Transverse colon (tissue), 4 donors: ENCODE data around the gene ERN2. TPM values are rescaled to one million over a fixed set of nuclear protein-coding genes. Genes with fewer than 3 reads are reported as not detected.
"Not testable (repeated sequence)": the region's sequence is repeated elsewhere in the genome, so short reads cannot be mapped to it uniquely, and the experiment has no call there.

Source experiments
- DNase-seq: peaks from one replicate; pipeline ENCODE4 v3.0.0-alpha.2; 2019
- H3K27ac ChIP-seq, 4 donors: fragments of 200-600 bp; sonication (generic); 2 replicates each; pipeline ENCODE4 v1.5.1; 2016 to 2018; ENCODE audit warnings: inconsistent platforms in 4 of 4
- H3K27me3 ChIP-seq: fragments of 200-600 bp; sonication (generic); 2 replicates; pipeline ENCODE4 v1.5.1; 2017; ENCODE audit warnings: inconsistent platforms
- H3K36me3 ChIP-seq, 4 donors: fragments of 200-600 bp; sonication (generic); 2 replicates each; pipeline ENCODE4 v1.5.1; 2017 to 2019; ENCODE audit warnings: inconsistent platforms in 4 of 4
- H3K4me1 ChIP-seq, 4 donors: fragments of 200-600 bp; sonication (generic); 2 replicates each; pipeline ENCODE4 v1.5.1; 2017 to 2020; ENCODE audit warnings: inconsistent platforms in 4 of 4
- H3K4me3 ChIP-seq, 4 donors: fragments of 200-600 bp; sonication (generic); 1 replicate in 1 of 4; 2 replicates in 3 of 4; pipeline versions ENCODE4 v1.5.1 to v1.6.1; 2017 to 2019; ENCODE audit warnings: inconsistent platforms in 4 of 4
- H3K9me3 ChIP-seq, 2 donors: fragments of 200-600 bp; sonication (generic); 2 replicates each; pipeline ENCODE4 v1.5.1; 2017 to 2019; ENCODE audit warnings: inconsistent platforms in 2 of 2
- EP300 ChIP-seq: sonication (generic); formaldehyde crosslinking; IDR thresholded peaks from one replicate; pipeline ENCODE4 v1.6.1; 2017; ENCODE audit warnings: antibody characterized with exemption, low read depth
- POLR2A ChIP-seq: fragments of 450-650 bp; IDR thresholded peaks from one replicate; pipeline ENCODE4 v1.6.1; 2016; ENCODE audit warnings: antibody characterized with exemption, mild to moderate bottlenecking, moderate library complexity
- POLR2AphosphoS5 ChIP-seq, 3 donors: sonication (generic); formaldehyde crosslinking; IDR thresholded peaks; one replicate each; pipeline ENCODE4 v1.6.1; 2016; ENCODE audit warnings: antibody characterized with exemption in 3 of 3
- WGBS, 2 donors: methylation state at CpG; one replicate each; pipeline ENCODE4 v1.1.5; 2018; ENCODE audit warnings: low coverage in 1 of 2; 5-methylcytosine and 5-hydroxymethylcytosine counted together
- in situ Hi-C, 4 donors: fragments of 200-750 bp; cut with MboI; loops; one replicate each; pipeline versions ENCODE4 v1.15.0 to v1.15.1; 2017; ENCODE audit warnings: low sequenced_read_pairs in 3 of 4, low pct_ligation_motif_present in 1 of 4, low pct_unique_long_range_greater_than_20kb in 1 of 4
- intact Hi-C: fragments of 100-400 bp; cut with DNase I; formaldehyde crosslinking; loops from one replicate; pipeline ENCODE4 v1.15.1; 2023; ENCODE audit warnings: low total_unique reads
- total RNA-seq, 4 donors: library from RNA; depleted of rRNA; stranded (reverse); fragments of >200 nt; gene quantifications; one replicate each; pipeline ENCODE4 v1.1.0, GENCODE V29; 2016
- TF ChIP-seq, protein P1 (sequence below), 5 experiments: fragments of 200-600 bp in 3 of 5; fragments of 450-650 bp in 2 of 5; sonication (generic) in 3 of 5; IDR thresholded peaks; 1 replicate in 2 of 5; 2 replicates in 3 of 5; pipeline ENCODE4 v1.5.1; 2016 to 2017; ENCODE audit warnings: antibody characterized with exemption in 5 of 5, inconsistent platforms in 3 of 5, mild to moderate bottlenecking in 2 of 5, moderate library complexity in 1 of 5

The ERN2 gene
- total RNA-seq, 4 donors from 2014 or later = 114 to 408 (median 168) TPM

DNA sequence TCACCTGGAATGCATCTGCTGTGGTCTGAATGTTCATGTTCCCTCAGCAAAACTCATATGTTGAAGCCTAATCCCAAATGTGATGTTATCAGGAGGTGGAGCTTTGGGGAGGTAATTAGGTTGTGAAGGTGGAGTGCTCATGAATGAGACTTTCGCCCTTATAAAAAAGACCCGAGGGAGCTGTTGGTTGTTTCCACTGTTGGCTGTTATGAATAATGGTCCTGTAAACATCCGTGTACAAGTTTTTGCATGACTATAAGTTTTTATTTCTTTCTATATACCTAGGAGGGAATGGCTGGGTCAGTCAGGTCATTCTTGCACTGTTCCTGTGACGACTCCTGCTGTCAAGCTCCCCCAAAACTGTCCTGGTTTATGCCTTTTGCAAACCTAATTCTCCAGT, 32.2 kb upstream of the ERN2 start:
- 60% methylated on average over 4 of the region's 4 CpGs; no CpG with 5 or more reads in 1 of the 2 donors for WGBS, 2 donors
- Histone ChIP-seq H3K27ac (peak overlapping the region in 3 of 4 donors; percentile 22 to 62 (median 38)), H3K36me3 (no peaks in the 10 kb centered on the region), H3K4me3 (no peak overlapping the region), H3K27me3 (peaks cover 3% of the 10 kb centered on the region), H3K9me3 (no peaks in the 10 kb centered on the region), H3K4me1 (peaks cover 0 to 7% (median 2%) of the 10 kb centered on the region in 4 donors)
- TF ChIP-seq EP300 (no peak), POLR2AphosphoS5 (IDR thresholded peaks at IDR 0.05) (no peak), POLR2A (no peak)
- TF ChIP-seq, protein P1, sequence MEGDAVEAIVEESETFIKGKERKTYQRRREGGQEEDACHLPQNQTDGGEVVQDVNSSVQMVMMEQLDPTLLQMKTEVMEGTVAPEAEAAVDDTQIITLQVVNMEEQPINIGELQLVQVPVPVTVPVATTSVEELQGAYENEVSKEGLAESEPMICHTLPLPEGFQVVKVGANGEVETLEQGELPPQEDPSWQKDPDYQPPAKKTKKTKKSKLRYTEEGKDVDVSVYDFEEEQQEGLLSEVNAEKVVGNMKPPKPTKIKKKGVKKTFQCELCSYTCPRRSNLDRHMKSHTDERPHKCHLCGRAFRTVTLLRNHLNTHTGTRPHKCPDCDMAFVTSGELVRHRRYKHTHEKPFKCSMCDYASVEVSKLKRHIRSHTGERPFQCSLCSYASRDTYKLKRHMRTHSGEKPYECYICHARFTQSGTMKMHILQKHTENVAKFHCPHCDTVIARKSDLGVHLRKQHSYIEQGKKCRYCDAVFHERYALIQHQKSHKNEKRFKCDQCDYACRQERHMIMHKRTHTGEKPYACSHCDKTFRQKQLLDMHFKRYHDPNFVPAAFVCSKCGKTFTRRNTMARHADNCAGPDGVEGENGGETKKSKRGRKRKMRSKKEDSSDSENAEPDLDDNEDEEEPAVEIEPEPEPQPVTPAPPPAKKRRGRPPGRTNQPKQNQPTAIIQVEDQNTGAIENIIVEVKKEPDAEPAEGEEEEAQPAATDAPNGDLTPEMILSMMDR (IDR thresholded peaks at IDR 0.05) = no peak
- intact Hi-C loops = no loop called here
- in situ Hi-C loops = loop anchor here in 2 of 4 donors (10.0 to 25.0 kb wide), 2 partner anchors 60 to 517 kb away; partner anchors contain the start of gene CACNG3 (in 1 of the 2)
- DNase-seq = no peak

DNA sequence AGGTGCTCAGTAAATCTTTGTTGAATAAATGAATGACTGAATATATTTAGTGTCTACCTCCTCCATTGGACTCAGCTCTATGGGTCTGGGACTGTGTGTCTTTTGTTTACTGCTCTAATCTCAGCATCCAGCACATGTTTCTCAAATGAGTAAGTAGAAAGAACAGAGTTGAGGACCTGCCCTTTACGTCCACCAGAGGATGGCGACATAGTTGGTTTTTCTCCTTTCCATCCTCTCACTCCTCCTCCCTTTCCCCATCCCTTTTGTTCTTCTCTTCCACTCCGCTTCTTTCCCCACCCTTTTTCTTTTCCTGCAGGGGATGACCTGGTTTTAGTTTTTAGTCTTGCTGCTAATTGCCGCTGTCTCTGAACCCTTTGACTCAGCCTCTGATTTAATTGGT, 29.7 kb upstream of the ERN2 start:
- H3K36me3 ChIP-seq = no peaks in the 10 kb centered on the region
- in situ Hi-C loops (loop anchor here in 2 of 4 donors (10.0 to 25.0 kb wide), 2 partner anchors 62 to 520 kb away; partner anchors contain the start of gene CACNG3 (in 1 of the 2)), intact Hi-C loops (no loop called here)
- H3K27ac ChIP-seq = no peak overlapping the region
- TF ChIP-seq POLR2AphosphoS5 (IDR thresholded peaks at IDR 0.05) (no peak), EP300 (no peak)
- TF ChIP-seq, protein P1 (IDR thresholded peaks at IDR 0.05) = peak in 4 of 5 experiments; percentile 12 to 34 (median 16)
- no peak overlapping the region for H3K4me3 ChIP-seq
- peaks cover 0 to 7% (median 2%) of the 10 kb centered on the region in 4 donors for H3K4me1 ChIP-seq
- no peak for DNase-seq
- no peaks in the 10 kb centered on the region for H3K9me3 ChIP-seq
- peaks cover 3% of the 10 kb centered on the region for H3K27me3 ChIP-seq
- 59% methylated on average over 4 of the region's 4 CpGs; no CpG with 5 or more reads in 1 of the 2 donors for WGBS, 2 donors

DNA sequence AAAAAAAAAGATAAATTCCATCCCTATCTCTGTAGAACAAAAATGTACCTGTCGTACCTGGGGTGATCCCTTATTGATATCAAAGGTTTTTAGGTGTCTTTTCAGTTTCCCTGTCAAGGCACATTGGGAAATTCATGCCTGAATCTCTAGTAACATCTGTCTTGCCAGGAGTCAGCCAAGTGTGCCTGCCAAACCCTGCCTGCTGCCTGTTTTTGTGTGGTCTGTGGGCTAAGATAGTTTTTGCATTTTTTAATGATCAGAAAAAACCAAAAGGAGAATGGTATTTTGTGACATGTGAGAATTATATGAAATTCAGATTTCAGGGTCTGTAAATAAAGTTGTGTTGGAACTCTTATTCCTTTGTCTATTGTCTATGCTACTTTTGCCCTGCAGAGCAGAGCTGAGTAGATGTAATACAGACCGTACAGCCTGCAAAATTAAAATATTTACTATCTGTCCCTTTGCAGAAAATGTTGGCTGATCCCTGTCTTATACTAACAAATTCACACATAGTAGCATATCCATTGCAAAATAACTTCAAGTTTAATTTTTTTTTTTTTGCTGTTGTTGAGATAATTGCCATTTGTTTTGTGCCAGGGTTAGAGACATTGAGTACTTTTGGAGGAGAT, 28.8 kb upstream of the ERN2 start:
- no peaks in the 10 kb centered on the region for H3K36me3 ChIP-seq
- H3K4me3 ChIP-seq = no peak overlapping the region
- peaks cover 3% of the 10 kb centered on the region for H3K27me3 ChIP-seq
- no peaks in the 10 kb centered on the region for H3K9me3 ChIP-seq
- WGBS, 2 donors = 54 to 58% methylated on average over 2 of the region's 2 CpGs
- H3K4me1 ChIP-seq = peaks cover 0 to 7% (median 2%) of the 10 kb centered on the region in 4 donors
- no peak for DNase-seq
- no peak for TF ChIP-seq POLR2A
- intact Hi-C loops (no loop called here), in situ Hi-C loops (loop anchor here in 2 of 4 donors (10.0 to 25.0 kb wide), 2 partner anchors 63 to 521 kb away; partner anchors contain the start of gene CACNG3 (in 1 of the 2))
- no peak overlapping the region for H3K27ac ChIP-seq

DNA sequence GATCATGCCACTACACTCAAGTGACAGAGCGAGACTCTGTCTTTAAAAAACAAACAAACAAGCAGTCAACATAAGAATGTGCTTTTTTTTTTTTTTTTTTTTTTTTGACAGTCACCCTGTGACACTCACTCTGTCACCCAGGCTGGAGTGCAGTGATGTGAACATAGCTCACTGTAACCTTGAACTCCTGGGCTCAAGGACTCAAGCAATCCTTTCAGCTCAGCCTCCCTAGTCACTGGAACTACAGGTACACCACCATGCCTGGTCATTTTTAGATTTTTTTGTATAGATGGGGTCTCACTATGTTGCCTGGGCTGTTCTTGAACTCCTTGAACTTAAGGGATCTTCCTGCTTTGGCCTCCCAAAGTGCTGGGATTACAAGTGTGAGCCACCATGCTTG, 26.5 kb upstream of the ERN2 start:
- 66 to 86% methylated on average over 1 of the region's 1 CpG for WGBS, 2 donors
- no peak for DNase-seq
- intact Hi-C loops (loop anchor here (5.0 kb wide), 1 partner anchor 298 kb away; no protein-coding TSS in a partner anchor), in situ Hi-C loops (loop anchor here in 2 of 4 donors (10.0 to 25.0 kb wide), 2 partner anchors 295 to 523 kb away; partner anchors contain the start of gene CACNG3 (in 1 of the 2))
- H3K4me1 ChIP-seq = peaks cover 0 to 8% (median 1%) of the 10 kb centered on the region in 4 donors
- TF ChIP-seq POLR2AphosphoS5 (IDR thresholded peaks at IDR 0.05) (no peak), POLR2A (no peak), EP300 (no peak)
- TF ChIP-seq, protein P1 (IDR thresholded peaks at IDR 0.05) = no peak
- no peak overlapping the region for H3K4me3 ChIP-seq
- H3K27ac ChIP-seq = no peak overlapping the region
- peaks cover 1% of the 10 kb centered on the region for H3K27me3 ChIP-seq
- no peaks in the 10 kb centered on the region for H3K9me3 ChIP-seq
- no peaks in the 10 kb centered on the region for H3K36me3 ChIP-seq

DNA sequence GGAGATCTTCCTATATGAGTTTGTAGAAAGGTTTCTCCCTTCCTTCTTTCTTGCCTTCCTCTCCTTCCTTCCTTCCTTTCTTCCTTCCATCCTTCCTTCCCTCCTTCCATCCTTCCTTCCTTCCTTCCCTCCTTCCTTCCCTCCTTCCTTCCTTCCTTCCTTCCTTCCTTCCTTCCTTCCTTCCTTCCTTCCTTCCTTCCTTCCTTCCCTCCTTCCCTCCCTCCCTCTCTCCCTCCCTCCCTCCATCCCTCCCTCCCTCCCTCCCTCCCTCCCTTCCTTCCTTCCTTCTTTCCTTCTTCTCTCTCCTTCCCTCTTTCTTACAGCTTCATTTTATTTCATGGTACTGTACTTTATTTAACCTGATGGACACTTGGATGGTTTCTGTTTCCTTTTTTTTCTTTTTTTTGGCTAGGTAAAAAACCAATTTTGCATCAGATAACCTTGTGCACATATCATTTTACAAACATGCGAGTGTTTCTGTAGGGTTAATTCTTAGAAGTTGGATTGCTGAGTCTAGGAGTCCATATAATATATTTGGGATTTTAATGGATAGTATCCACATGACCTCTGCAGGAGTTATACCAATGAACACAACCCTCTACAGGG, 24.5 kb upstream of the ERN2 start:
- H3K4me3 ChIP-seq, H3K36me3 ChIP-seq, H3K27me3 ChIP-seq, H3K9me3 ChIP-seq, DNase-seq, H3K27ac ChIP-seq, H3K4me1 ChIP-seq: not testable (repeated sequence)
- in situ Hi-C loops (loop anchor here in 2 of 4 donors (10.0 to 25.0 kb wide), 2 partner anchors 297 to 525 kb away; partner anchors contain the start of gene CACNG3 (in 1 of the 2)), intact Hi-C loops (loop anchor here (5.0 kb wide), 1 partner anchor 300 kb away; no protein-coding TSS in a partner anchor)
- WGBS, 2 donors = 90 to 100% methylated on average over 1 of the region's 1 CpG
